Vagina (tissue), 2 donors: ENCODE results near the gene ROCK2.

Experiments
- POLR2A ChIP-seq, 2 donors: fragments of 450-650 bp; IDR thresholded peaks; one replicate each; pipeline ENCODE4 v1.6.1; 2017; ENCODE audit warnings: antibody characterized with exemption in 2 of 2, mild to moderate bottlenecking in 2 of 2, moderate library complexity in 2 of 2
- TF ChIP-seq, protein P1 (sequence below), 3 experiments: fragments of 450-650 bp in 2 of 3; fragments of 200-600 bp in 1 of 3; sonication (generic) in 1 of 3; IDR thresholded peaks; one replicate each; pipeline ENCODE4 v1.5.1; 2017 to 2019; ENCODE audit warnings: antibody characterized with exemption in 3 of 3, mild to moderate bottlenecking in 2 of 3, moderate library complexity in 2 of 3

DNA sequence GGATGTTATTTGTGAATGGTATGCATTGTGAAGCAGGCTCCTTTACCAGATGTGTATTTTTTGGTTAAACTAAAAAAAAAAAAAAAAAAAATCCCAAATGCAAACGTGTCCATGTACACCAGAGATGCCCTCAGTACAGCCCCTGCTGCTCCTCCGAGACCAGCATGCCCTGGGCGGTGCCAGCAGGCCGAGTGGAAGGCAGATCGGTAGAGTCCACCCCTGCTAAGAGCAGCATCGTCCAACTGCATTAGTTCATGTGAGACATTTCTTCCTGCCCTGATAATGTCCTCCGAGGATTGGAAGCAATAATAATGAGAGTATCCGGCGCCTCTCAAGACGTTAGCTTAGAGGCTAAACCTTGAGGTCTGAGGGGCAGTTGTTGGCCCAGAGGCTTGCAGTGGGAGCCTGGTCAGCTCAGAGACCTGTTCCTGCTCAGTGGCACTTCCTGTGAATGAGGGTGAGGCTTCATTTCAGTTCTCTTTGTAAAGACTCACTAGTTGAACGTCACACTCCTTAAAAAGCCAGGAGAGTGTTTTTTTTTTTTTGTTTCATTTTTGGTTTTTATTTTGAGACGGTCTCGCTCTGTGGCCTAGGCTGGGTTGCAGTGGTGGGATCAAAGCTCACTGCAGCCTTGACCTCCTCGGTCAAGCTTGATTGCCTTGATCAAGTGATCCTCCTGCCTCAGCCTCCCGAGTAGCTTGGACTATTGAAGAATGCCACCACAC lies 183.5 kb downstream of the ROCK2 start:
- no peak for TF ChIP-seq POLR2A (IDR thresholded peaks at IDR 0.05)
- TF ChIP-seq, protein P1, sequence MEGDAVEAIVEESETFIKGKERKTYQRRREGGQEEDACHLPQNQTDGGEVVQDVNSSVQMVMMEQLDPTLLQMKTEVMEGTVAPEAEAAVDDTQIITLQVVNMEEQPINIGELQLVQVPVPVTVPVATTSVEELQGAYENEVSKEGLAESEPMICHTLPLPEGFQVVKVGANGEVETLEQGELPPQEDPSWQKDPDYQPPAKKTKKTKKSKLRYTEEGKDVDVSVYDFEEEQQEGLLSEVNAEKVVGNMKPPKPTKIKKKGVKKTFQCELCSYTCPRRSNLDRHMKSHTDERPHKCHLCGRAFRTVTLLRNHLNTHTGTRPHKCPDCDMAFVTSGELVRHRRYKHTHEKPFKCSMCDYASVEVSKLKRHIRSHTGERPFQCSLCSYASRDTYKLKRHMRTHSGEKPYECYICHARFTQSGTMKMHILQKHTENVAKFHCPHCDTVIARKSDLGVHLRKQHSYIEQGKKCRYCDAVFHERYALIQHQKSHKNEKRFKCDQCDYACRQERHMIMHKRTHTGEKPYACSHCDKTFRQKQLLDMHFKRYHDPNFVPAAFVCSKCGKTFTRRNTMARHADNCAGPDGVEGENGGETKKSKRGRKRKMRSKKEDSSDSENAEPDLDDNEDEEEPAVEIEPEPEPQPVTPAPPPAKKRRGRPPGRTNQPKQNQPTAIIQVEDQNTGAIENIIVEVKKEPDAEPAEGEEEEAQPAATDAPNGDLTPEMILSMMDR (IDR thresholded peaks at IDR 0.05) = no peak
